HG02642 (cell line): ENCODE data around the gene PLEKHA7.

Source experiments
- ATAC-seq: cut with Tn5 transposase; IDR thresholded peaks from one replicate; pipeline ENCODE4 v1.9.1; 2021; ENCODE audit warnings: mild to moderate bottlenecking; ENCODE audit not compliant: unreplicated experiment, poor library complexity

Gene PLEKHA7

GRCh38 chr11:16857186-16857585, 157.0 kb downstream of the PLEKHA7 start:
- ATAC-seq: no peak

GRCh38 chr11:16856022-16856471, 158.2 kb downstream of the PLEKHA7 start:
- ATAC-seq: no peak

- ATAC-seq: no peak
These were observed 159.2 kb downstream of the PLEKHA7 start for GRCh38 chr11:16854979-16855378.

- no peak for ATAC-seq
These were observed 160.4 kb downstream of the PLEKHA7 start for GRCh38 chr11:16853859-16854258.

- ATAC-seq: no peak
These were observed 160.9 kb downstream of the PLEKHA7 start for GRCh38 chr11:16853266-16853665.

GRCh38 chr11:16846305-16846704, 167.9 kb downstream of the PLEKHA7 start:
- ATAC-seq: no peak

GRCh38 chr11:16844268-16844771, 169.9 kb downstream of the PLEKHA7 start:
- ATAC-seq: no peak

GRCh38 chr11:16843294-16843693, 170.9 kb downstream of the PLEKHA7 start:
- no peak for ATAC-seq

- no peak for ATAC-seq
These were observed 172.2 kb downstream of the PLEKHA7 start for GRCh38 chr11:16841984-16842383.

- ATAC-seq: no peak
These were observed 172.7 kb downstream of the PLEKHA7 start for GRCh38 chr11:16841481-16841880.

- ATAC-seq: no peak
These were observed 173.3 kb downstream of the PLEKHA7 start for GRCh38 chr11:16840951-16841350.

GRCh38 chr11:16839821-16840220, 174.4 kb downstream of the PLEKHA7 start:
- no peak for ATAC-seq

- ATAC-seq: no peak
These were observed 179.8 kb downstream of the PLEKHA7 start for GRCh38 chr11:16834384-16834783.

GRCh38 chr11:16833026-16833425, 181.2 kb downstream of the PLEKHA7 start:
- ATAC-seq: no peak

GRCh38 chr11:16832193-16832539, 182.0 kb downstream of the PLEKHA7 start:
- ATAC-seq: no peak

GRCh38 chr11:16831316-16832192, 182.7 kb downstream of the PLEKHA7 start:
- no peak for ATAC-seq

- ATAC-seq: no peak
These were observed 187.1 kb downstream of the PLEKHA7 start for GRCh38 chr11:16827139-16827538.

- ATAC-seq: no peak
These were observed 188.2 kb downstream of the PLEKHA7 start for GRCh38 chr11:16825968-16826367.

GRCh38 chr11:16825101-16825500, 189.1 kb downstream of the PLEKHA7 start:
- no peak for ATAC-seq

- ATAC-seq: peak; percentile 84
These were observed 193.7 kb downstream of the PLEKHA7 start for GRCh38 chr11:16820324-16821092.

- no peak for ATAC-seq
These were observed 195.9 kb downstream of the PLEKHA7 start for GRCh38 chr11:16818284-16818683.
